ENCODE data around the gene CYB561D1.

Gene CYB561D1

DNA sequence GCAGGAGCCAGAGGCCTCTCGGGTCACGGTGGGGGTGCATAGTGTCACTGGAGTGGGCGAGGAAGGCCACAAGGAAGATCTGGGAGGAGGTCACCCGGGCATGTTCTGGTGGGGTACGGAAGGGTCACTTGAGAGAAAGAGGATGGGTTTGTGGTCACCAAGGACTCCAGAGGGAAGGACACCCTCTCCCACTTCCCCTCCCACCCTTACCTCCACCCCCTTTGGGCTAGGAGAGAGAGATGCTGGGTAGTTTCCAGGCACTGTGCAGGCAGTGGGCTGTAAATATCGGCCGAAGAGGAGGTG lies 14.9 kb downstream of the CYB561D1 start:
- H2AFZ ChIP-seq (ENCODE audit: low read length), result no peak overlapping the region
- H3K4me2 ChIP-seq (ENCODE audit: low read length), result peak overlapping the region; percentile 93
- no peaks in the 10 kb centered on the region for H3K36me3 ChIP-seq (ENCODE audit: insufficient read depth, low read length)
- peaks cover 11% of the 10 kb centered on the region for H3K4me1 ChIP-seq (ENCODE audit: insufficient read depth, low read length, severe bottlenecking)
- TF ChIP-seq EZH2 (IDR thresholded peaks at IDR 0.05; ENCODE audit: borderline replicate concordance, low read length), result no peak
- TF ChIP-seq, protein P1, sequence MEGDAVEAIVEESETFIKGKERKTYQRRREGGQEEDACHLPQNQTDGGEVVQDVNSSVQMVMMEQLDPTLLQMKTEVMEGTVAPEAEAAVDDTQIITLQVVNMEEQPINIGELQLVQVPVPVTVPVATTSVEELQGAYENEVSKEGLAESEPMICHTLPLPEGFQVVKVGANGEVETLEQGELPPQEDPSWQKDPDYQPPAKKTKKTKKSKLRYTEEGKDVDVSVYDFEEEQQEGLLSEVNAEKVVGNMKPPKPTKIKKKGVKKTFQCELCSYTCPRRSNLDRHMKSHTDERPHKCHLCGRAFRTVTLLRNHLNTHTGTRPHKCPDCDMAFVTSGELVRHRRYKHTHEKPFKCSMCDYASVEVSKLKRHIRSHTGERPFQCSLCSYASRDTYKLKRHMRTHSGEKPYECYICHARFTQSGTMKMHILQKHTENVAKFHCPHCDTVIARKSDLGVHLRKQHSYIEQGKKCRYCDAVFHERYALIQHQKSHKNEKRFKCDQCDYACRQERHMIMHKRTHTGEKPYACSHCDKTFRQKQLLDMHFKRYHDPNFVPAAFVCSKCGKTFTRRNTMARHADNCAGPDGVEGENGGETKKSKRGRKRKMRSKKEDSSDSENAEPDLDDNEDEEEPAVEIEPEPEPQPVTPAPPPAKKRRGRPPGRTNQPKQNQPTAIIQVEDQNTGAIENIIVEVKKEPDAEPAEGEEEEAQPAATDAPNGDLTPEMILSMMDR (IDR thresholded peaks at IDR 0.05; ENCODE audit: low read length), result no peak
- H3K9ac ChIP-seq (ENCODE audit: low read length), result no peak overlapping the region; the same call in 1 of the 2 replicates
- H3K27ac ChIP-seq (ENCODE audit: low read depth, low read length, poor library complexity, severe bottlenecking), result no peak overlapping the region
- peak overlapping the region; percentile 69 for H3K4me3 ChIP-seq (ENCODE audit: low read depth, low read length, poor library complexity, severe bottlenecking)
- H3K9me2 ChIP-seq (ENCODE audit: low read depth, low read length), result no peaks in the 10 kb centered on the region
- no peaks in the 10 kb centered on the region for H3F3A ChIP-seq (ENCODE audit: insufficient read depth, low read length)
- no peaks in the 10 kb centered on the region for H4K20me1 ChIP-seq (ENCODE audit: insufficient read depth, low read length)
- no peaks in the 10 kb centered on the region for H3K9me3 ChIP-seq (ENCODE audit: low read length)
- peaks cover 5% of the 10 kb centered on the region; the same call in 1 of the 2 replicates for H3K27me3 ChIP-seq (ENCODE audit: insufficient read depth, low read length)
- H3K79me2 ChIP-seq (ENCODE audit: insufficient read depth, low read length), result no peaks in the 10 kb centered on the region

DNA sequence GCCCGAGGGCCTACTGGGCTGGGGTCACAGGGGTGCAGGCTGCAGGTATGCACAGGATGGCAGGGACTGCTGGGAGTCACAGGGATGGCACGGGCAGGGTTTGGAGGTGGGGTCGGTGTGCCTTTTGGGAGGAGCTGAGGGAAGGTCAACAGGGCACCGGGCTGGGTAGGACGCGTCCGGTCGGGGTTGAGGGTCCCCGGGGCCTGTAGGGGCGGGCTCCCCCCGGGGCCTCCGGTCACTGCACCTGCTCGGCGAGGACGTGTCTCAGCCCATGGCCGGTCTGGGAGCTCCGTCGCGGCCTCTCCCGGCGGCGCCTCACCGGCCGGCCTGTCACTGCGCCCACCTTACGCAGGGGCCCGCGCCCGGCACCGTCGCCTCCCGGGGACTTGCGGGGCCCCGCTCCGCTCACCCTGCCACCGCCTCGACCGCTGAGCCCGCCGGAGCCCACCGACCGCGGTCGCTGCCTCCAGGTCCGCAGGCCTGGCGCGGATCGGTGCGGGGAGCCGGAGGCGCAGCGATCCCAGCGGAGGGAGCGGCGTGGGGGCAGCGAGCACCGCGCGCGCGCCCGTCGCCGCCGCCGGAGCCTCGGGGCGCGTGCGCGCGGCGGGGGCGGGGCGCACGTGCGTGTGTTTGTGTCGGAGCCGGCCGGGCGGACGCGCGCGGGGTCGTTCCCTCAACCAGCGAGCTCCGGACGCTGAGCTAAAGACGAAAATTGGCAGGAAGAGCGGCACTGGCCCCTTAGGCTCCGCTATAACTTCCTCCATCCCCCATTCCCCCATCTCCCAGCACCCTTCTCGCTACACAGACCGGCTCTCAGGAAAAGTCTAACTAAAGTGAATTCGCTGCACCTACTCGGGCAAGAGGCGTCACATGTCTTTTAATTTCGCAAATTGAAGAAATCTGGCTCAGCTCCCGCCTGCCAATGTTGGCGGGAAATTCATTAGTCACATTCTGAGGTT lies 15.6 kb downstream of the CYB561D1 start, which contains the start of gene AMIGO1:
TSS of gene AMIGO1 (minus strand) at position 552 of the 959 bp plus-strand sequence. CDS start 815 bp downstream, outside the sequence.
- no peaks in the 10 kb centered on the region for H4K20me1 ChIP-seq (ENCODE audit: insufficient read depth, low read length)
- no peak for TF ChIP-seq EZH2 (IDR thresholded peaks at IDR 0.05; ENCODE audit: borderline replicate concordance, low read length)
- TF ChIP-seq, protein P1 (IDR thresholded peaks at IDR 0.05; ENCODE audit: low read length), result no peak
- H3K9ac ChIP-seq (ENCODE audit: low read length), result peak within 1 kb of the TSS; percentile 66
- no peaks in the 10 kb centered on the region for H3K36me3 ChIP-seq (ENCODE audit: insufficient read depth, low read length)
- H3K79me2 ChIP-seq (ENCODE audit: insufficient read depth, low read length), result no peaks in the 10 kb centered on the region
- no peaks in the 10 kb centered on the region for H3K9me3 ChIP-seq (ENCODE audit: low read length)
- no peaks in the 10 kb centered on the region for H3F3A ChIP-seq (ENCODE audit: insufficient read depth, low read length)
- H3K27me3 ChIP-seq (ENCODE audit: insufficient read depth, low read length), result peaks cover 5% of the 10 kb centered on the region; the same call in 1 of the 2 replicates
- no peak within 1 kb of the TSS for H2AFZ ChIP-seq (ENCODE audit: low read length)
- H3K4me1 ChIP-seq (ENCODE audit: insufficient read depth, low read length, severe bottlenecking), result peaks cover 11% of the 10 kb centered on the region
- peak within 1 kb of the TSS; percentile 69 for H3K4me3 ChIP-seq (ENCODE audit: low read depth, low read length, poor library complexity, severe bottlenecking)
- no peak within 1 kb of the TSS for H3K27ac ChIP-seq (ENCODE audit: low read depth, low read length, poor library complexity, severe bottlenecking)
- H3K9me2 ChIP-seq (ENCODE audit: low read depth, low read length), result no peaks in the 10 kb centered on the region
- peak within 1 kb of the TSS; percentile 93 for H3K4me2 ChIP-seq (ENCODE audit: low read length)

GRCh38 chr1:109513110-109513710 lies 19.3 kb downstream of the CYB561D1 start:
- Histone ChIP-seq H3K9ac (ENCODE audit: low read length) (no peak overlapping the region), H3K36me3 (ENCODE audit: insufficient read depth, low read length) (no peaks in the 10 kb centered on the region), H3K4me3 (ENCODE audit: low read depth, low read length, poor library complexity, severe bottlenecking) (no peak overlapping the region), H3K4me1 (ENCODE audit: insufficient read depth, low read length, severe bottlenecking) (peaks cover 11% of the 10 kb centered on the region), H4K20me1 (ENCODE audit: insufficient read depth, low read length) (no peaks in the 10 kb centered on the region), H3K79me2 (ENCODE audit: insufficient read depth, low read length) (no peaks in the 10 kb centered on the region), H3F3A (ENCODE audit: insufficient read depth, low read length) (no peaks in the 10 kb centered on the region), H2AFZ (ENCODE audit: low read length) (no peak overlapping the region), H3K9me3 (ENCODE audit: low read length) (no peaks in the 10 kb centered on the region), H3K4me2 (ENCODE audit: low read length) (no peak overlapping the region), H3K9me2 (ENCODE audit: low read depth, low read length) (no peaks in the 10 kb centered on the region), H3K27me3 (ENCODE audit: insufficient read depth, low read length) (peaks cover 5% of the 10 kb centered on the region; the same call in 1 of the 2 replicates), H3K27ac (ENCODE audit: low read depth, low read length, poor library complexity, severe bottlenecking) (no peak overlapping the region)
- no peak for TF ChIP-seq EZH2 (IDR thresholded peaks at IDR 0.05; ENCODE audit: borderline replicate concordance, low read length)
- TF ChIP-seq, protein P1 (IDR thresholded peaks at IDR 0.05; ENCODE audit: low read length), result no peak
